ENCODE results near the gene GADL1. TPM values are rescaled to one million over a fixed set of nuclear protein-coding genes. Genes with fewer than 3 reads are reported as not detected.

The GADL1 gene
- total RNA-seq, 4 donors from 2014 or later: 1.1 TPM; not detected in 3

- no peak overlapping the region for H3K27ac ChIP-seq
- H3K9me3 ChIP-seq: no peaks in the 10 kb centered on the region
- H3K27me3 ChIP-seq: no peaks in the 10 kb centered on the region
- no peak overlapping the region for H3K4me3 ChIP-seq
- no peaks in the 10 kb centered on the region for H3K4me1 ChIP-seq
- intact Hi-C loops (cut with DNase I; ENCODE audit: low total_unique reads): loop anchor here (10.0 kb wide), 1 partner anchor 582 kb away; no protein-coding TSS in a partner anchor
- TF ChIP-seq POLR2A (IDR thresholded peaks at IDR 0.05): no peak
- TF ChIP-seq CTCF (IDR thresholded peaks at IDR 0.05): no peak
- H3K36me3 ChIP-seq: no peaks in the 10 kb centered on the region
- DNase-seq: no peak
These were observed 198.1 kb downstream of the GADL1 start for GRCh38 chr3:30696403-30696819.

- intact Hi-C loops (cut with DNase I; ENCODE audit: low total_unique reads): loop anchor here (10.0 kb wide), 1 partner anchor 581 kb away; no protein-coding TSS in a partner anchor
- DNase-seq: no peak
- Histone ChIP-seq H3K27me3 (no peaks in the 10 kb centered on the region), H3K4me3 (no peak overlapping the region), H3K36me3 (no peaks in the 10 kb centered on the region), H3K27ac (no peak overlapping the region), H3K4me1 (no peaks in the 10 kb centered on the region), H3K9me3 (no peaks in the 10 kb centered on the region)
- TF ChIP-seq CTCF (IDR thresholded peaks at IDR 0.05) (no peak), POLR2A (IDR thresholded peaks at IDR 0.05) (no peak)
These were observed 199.0 kb downstream of the GADL1 start for GRCh38 chr3:30695302-30696061.

- no peak overlapping the region for H3K4me3 ChIP-seq
- intact Hi-C loops (cut with DNase I; ENCODE audit: low total_unique reads): loop anchor here (10.0 kb wide), 1 partner anchor 580 kb away; no protein-coding TSS in a partner anchor
- H3K27ac ChIP-seq: no peak overlapping the region
- TF ChIP-seq CTCF (IDR thresholded peaks at IDR 0.05) (no peak), POLR2A (IDR thresholded peaks at IDR 0.05) (no peak)
- no peaks in the 10 kb centered on the region for H3K4me1 ChIP-seq
- no peaks in the 10 kb centered on the region for H3K36me3 ChIP-seq
- no peaks in the 10 kb centered on the region for H3K27me3 ChIP-seq
- DNase-seq: no peak
- H3K9me3 ChIP-seq: no peaks in the 10 kb centered on the region
These were observed 199.8 kb downstream of the GADL1 start for GRCh38 chr3:30694668-30695067.

- H3K4me1 ChIP-seq: peaks cover under 1 to 2% of the 10 kb centered on the region in 2 donors
- no peak for DNase-seq
- intact Hi-C loops (cut with DNase I; ENCODE audit: low total_unique reads): loop anchor here (10.0 kb wide), 1 partner anchor 579 kb away; no protein-coding TSS in a partner anchor
- no peak overlapping the region for H3K4me3 ChIP-seq
- H3K36me3 ChIP-seq: no peaks in the 10 kb centered on the region
- no peaks in the 10 kb centered on the region for H3K9me3 ChIP-seq
- no peak overlapping the region for H3K27ac ChIP-seq
- TF ChIP-seq CTCF (IDR thresholded peaks at IDR 0.05) (no peak), POLR2A (IDR thresholded peaks at IDR 0.05) (no peak)
- no peaks in the 10 kb centered on the region for H3K27me3 ChIP-seq
These were observed 200.3 kb downstream of the GADL1 start for GRCh38 chr3:30694148-30694547.

- H3K9me3 ChIP-seq: no peaks in the 10 kb centered on the region
- intact Hi-C loops (cut with DNase I; ENCODE audit: low total_unique reads): loop anchor here (10.0 kb wide), 1 partner anchor 579 kb away; no protein-coding TSS in a partner anchor
- peak in 1 of 2 donors; percentile 54 for DNase-seq
- TF ChIP-seq CTCF (IDR thresholded peaks at IDR 0.05) (peak; percentile 77 to 87 (median 82)), POLR2A (IDR thresholded peaks at IDR 0.05) (no peak)
- no peak overlapping the region for H3K4me3 ChIP-seq
- peaks cover 6 to 7% of the 10 kb centered on the region in 2 donors for H3K4me1 ChIP-seq
- H3K27ac ChIP-seq: peak overlapping the region; percentile 25 to 49
- no peaks in the 10 kb centered on the region for H3K27me3 ChIP-seq
- no peaks in the 10 kb centered on the region for H3K36me3 ChIP-seq
These were observed 200.9 kb downstream of the GADL1 start for GRCh38 chr3:30693470-30694120.
